Upper lobe of left lung (tissue), 6 donors: ENCODE data around the gene COTL1. TPM values are rescaled to one million over a fixed set of nuclear protein-coding genes. Genes with fewer than 3 reads are reported as not detected.

Experiments
- ATAC-seq, 2 donors: fragments of 200-7000 bp; cut with Tn5 transposase; one replicate each; pipeline ENCODE4 v1.9.1; 2022; ENCODE audit warnings: mild to moderate bottlenecking in 2 of 2, moderate library complexity in 2 of 2; ENCODE audit not compliant: low FRiP score in 2 of 2
- DNase-seq, 2 donors: peaks; one replicate each; pipeline ENCODE4 v3.0.0-alpha.2; 2019 to 2020
- H3K27ac ChIP-seq, 4 donors: fragments of 200-600 bp; sonication (generic); one replicate each; pipeline ENCODE4 v1.5.1; 2016 to 2019
- H3K27me3 ChIP-seq, 4 donors: fragments of 200-600 bp; sonication (generic); one replicate each; pipeline ENCODE4 v1.5.1; 2017 to 2019
- H3K36me3 ChIP-seq, 4 donors: fragments of 200-600 bp; sonication (generic); one replicate each; pipeline ENCODE4 v1.5.1; 2016 to 2019
- H3K4me1 ChIP-seq, 4 donors: fragments of 200-600 bp; sonication (generic); one replicate each; pipeline ENCODE4 v1.5.1; 2018 to 2019
- H3K4me3 ChIP-seq, 4 donors: fragments of 200-600 bp; sonication (generic); one replicate each; pipeline ENCODE4 v1.5.1; 2017 to 2019; ENCODE audit warnings: mild to moderate bottlenecking in 2 of 4, moderate library complexity in 1 of 4
- H3K9me3 ChIP-seq, 4 donors: fragments of 200-600 bp; sonication (generic); one replicate each; pipeline ENCODE4 v1.5.1; 2018 to 2019
- EP300 ChIP-seq, 4 donors: sonication (generic); formaldehyde crosslinking; IDR thresholded peaks; one replicate each; pipeline ENCODE4 v1.5.1; 2017; ENCODE audit warnings: antibody characterized with exemption in 4 of 4, control low read depth in 2 of 4
- POLR2A ChIP-seq, 4 donors: fragments of 450-650 bp; IDR thresholded peaks; one replicate each; pipeline ENCODE4 v1.5.1; 2016 to 2017; ENCODE audit warnings: antibody characterized with exemption in 4 of 4, mild to moderate bottlenecking in 2 of 4
- POLR2AphosphoS5 ChIP-seq, 2 donors: sonication (generic); formaldehyde crosslinking; IDR thresholded peaks; one replicate each; pipeline ENCODE4 v1.5.1; 2017; ENCODE audit warnings: antibody characterized with exemption in 2 of 2
- WGBS, 2 donors: methylation state at CpG; one replicate each; pipeline ENCODE4 v1.1.5; 2017 to 2018; 5-methylcytosine and 5-hydroxymethylcytosine counted together
- total RNA-seq, 6 donors: library from RNA; depleted of rRNA in 4 of 6; stranded (reverse); fragments of >200 nt in 4 of 6; gene quantifications; one replicate each; pipeline versions ENCODE4 v1.1.0 to v1.2.1, GENCODE V29; 2016 to 2021
- TF ChIP-seq, protein P1 (sequence below), 6 experiments: fragments of 450-650 bp in 4 of 6; fragments of 200-600 bp in 2 of 6; sonication (generic) in 2 of 6; IDR thresholded peaks; one replicate each; pipeline ENCODE4 v1.5.1; 2016 to 2019; ENCODE audit warnings: antibody characterized with exemption in 6 of 6
- donor health status: DM: no; HTN: no; CAD: no; lungs with moderate emphysema.
- donor health status: DM: no; HTN: yes; CAD: no; lungs with severe emphysema.

The COTL1 gene
- total RNA-seq, 6 donors from 2014 or later = 31.6 to 256 (median 75.6) TPM

DNA sequence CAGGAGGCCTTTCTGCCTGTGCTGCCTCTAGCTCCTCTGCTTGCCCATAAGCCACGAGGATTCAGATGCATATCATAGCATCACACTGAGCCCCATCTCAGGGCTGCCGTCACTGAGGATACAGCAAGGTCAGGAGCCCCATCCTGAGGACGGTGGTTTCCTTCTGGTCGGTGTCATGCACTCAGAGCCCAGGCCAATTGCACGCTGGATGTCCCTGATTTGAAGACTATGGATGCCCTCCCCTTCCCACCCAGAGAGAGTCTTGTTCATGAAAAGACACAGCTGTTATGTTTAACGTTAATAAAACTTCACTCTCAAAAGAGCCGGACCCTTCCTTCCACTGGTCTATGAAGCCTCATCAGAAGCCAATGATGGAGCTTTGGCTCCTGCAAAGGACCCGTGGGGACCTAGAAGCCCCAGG lies 19.9 kb downstream of the COTL1 start:
- Histone ChIP-seq H3K4me1 (peaks cover 48 to 74% (median 63%) of the 10 kb centered on the region in 4 donors), H3K27ac (peak overlapping the region; percentile 80 to 92 (median 86)), H3K4me3 (no peak overlapping the region), H3K9me3 (no peaks in the 10 kb centered on the region), H3K36me3 (no peaks in the 10 kb centered on the region), H3K27me3 (no peaks in the 10 kb centered on the region)
- ATAC-seq = no peak
- no peak for TF ChIP-seq EP300 (IDR thresholded peaks at IDR 0.05)
- no peak for TF ChIP-seq POLR2AphosphoS5 (IDR thresholded peaks at IDR 0.05)
- TF ChIP-seq, protein P1, sequence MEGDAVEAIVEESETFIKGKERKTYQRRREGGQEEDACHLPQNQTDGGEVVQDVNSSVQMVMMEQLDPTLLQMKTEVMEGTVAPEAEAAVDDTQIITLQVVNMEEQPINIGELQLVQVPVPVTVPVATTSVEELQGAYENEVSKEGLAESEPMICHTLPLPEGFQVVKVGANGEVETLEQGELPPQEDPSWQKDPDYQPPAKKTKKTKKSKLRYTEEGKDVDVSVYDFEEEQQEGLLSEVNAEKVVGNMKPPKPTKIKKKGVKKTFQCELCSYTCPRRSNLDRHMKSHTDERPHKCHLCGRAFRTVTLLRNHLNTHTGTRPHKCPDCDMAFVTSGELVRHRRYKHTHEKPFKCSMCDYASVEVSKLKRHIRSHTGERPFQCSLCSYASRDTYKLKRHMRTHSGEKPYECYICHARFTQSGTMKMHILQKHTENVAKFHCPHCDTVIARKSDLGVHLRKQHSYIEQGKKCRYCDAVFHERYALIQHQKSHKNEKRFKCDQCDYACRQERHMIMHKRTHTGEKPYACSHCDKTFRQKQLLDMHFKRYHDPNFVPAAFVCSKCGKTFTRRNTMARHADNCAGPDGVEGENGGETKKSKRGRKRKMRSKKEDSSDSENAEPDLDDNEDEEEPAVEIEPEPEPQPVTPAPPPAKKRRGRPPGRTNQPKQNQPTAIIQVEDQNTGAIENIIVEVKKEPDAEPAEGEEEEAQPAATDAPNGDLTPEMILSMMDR (IDR thresholded peaks at IDR 0.05) = no peak
- no peak for TF ChIP-seq POLR2A (IDR thresholded peaks at IDR 0.05)
- 53 to 65% methylated on average over 2 to 7 of the region's 8 CpGs for WGBS, 2 donors
- no peak for DNase-seq

DNA sequence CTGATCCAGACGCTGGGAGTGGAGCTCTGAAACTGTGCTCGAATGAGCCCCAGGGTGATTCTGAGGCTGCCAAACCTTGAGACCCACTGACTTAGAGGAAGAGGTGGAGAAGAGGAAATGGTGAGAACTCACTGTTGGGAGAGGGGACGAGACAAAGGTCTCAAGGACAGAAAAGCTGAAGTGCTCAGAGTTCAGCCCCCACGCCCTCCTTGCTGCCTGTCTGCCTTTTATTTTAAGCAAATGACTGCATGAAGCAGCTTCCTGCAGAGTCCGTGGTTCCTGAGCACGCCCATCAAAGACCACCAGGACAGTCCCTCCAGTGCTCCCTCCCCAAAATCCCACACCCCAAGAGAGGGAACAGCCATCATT lies 20.4 kb downstream of the COTL1 start:
- Histone ChIP-seq H3K36me3 (no peaks in the 10 kb centered on the region), H3K27ac (peak overlapping the region; percentile 80 to 92 (median 86)), H3K27me3 (no peaks in the 10 kb centered on the region), H3K4me3 (no peak overlapping the region), H3K4me1 (peaks cover 48 to 69% (median 59%) of the 10 kb centered on the region in 4 donors), H3K9me3 (no peaks in the 10 kb centered on the region)
- 33 to 47% methylated on average over 3 to 6 of the region's 6 CpGs for WGBS, 2 donors
- ATAC-seq = peak in 1 of 2 donors; percentile 28
- TF ChIP-seq, protein P1 (IDR thresholded peaks at IDR 0.05) = no peak
- peak in 1 of 4 donors; percentile 24 for TF ChIP-seq POLR2A (IDR thresholded peaks at IDR 0.05)
- no peak for TF ChIP-seq EP300 (IDR thresholded peaks at IDR 0.05)
- peak in 1 of 2 donors; percentile 59 for DNase-seq

DNA sequence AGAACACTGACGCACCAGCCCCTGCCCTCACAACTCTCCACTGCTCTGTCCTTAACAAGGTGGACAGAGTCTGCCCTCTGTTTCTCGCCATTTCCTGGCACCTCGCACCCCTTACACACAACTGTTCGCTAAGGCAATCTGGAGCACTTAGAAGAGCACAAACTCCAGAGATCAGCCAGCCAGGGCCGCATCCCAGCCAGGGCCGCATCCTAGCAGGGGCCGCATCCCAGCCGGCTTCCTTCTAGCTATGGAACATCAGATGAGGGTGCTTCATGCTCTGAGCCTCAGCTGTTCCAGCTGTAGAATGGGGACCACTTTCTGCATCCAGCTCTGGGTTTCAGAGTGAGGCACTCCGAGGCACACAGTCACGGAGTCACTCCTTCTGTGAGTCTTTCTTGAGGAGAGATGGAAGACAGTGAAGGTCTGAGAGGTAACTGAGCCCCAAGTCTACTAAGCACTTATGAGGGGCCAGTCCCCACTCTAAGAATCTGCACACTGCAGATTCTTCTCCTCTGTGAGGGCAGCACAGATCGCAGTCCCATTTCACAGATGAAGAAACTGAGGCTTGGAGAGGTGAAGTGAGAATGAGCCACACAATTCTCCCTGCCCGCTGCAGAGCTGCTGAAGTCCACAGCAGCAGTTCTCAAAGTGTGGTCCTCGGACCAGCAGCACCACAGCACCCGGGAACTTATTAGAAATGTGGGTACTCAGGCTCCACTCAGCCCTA lies 20.9 kb downstream of the COTL1 start:
- peak overlapping the region; percentile 80 to 92 (median 86) for H3K27ac ChIP-seq
- no peak overlapping the region for H3K4me3 ChIP-seq
- H3K4me1 ChIP-seq = peaks cover 45 to 64% (median 54%) of the 10 kb centered on the region in 4 donors
- no peaks in the 10 kb centered on the region for H3K36me3 ChIP-seq
- no peak for ATAC-seq
- WGBS, 2 donors = 86 to 98% methylated on average over 11 to 14 of the region's 14 CpGs
- H3K9me3 ChIP-seq = no peaks in the 10 kb centered on the region
- no peaks in the 10 kb centered on the region for H3K27me3 ChIP-seq
- no peak for TF ChIP-seq POLR2AphosphoS5 (IDR thresholded peaks at IDR 0.05)
- TF ChIP-seq, protein P1 (IDR thresholded peaks at IDR 0.05) = no peak
- TF ChIP-seq EP300 (IDR thresholded peaks at IDR 0.05) = no peak
- no peak for TF ChIP-seq POLR2A (IDR thresholded peaks at IDR 0.05)
- DNase-seq = no peak

DNA sequence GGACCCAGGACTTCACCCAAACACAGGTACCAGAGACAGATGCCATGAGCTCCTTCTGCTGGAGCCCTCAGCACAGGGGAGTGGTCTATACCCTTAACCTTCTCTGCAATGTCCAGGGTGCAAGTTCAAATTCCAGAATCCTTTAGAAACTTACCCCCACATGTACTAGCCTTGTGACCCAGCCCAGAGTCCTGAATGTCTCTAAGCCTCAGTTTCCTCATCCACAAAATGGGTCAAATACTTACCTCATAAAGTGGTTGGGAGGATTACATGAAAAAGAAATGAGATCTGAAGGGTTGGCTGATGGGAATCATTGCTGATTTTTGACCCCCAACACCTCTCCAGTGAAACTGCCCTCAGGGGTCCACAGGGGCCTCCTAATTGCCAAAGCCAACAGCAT lies 21.7 kb downstream of the COTL1 start:
- Histone ChIP-seq H3K27me3 (no peaks in the 10 kb centered on the region), H3K9me3 (no peaks in the 10 kb centered on the region), H3K36me3 (no peaks in the 10 kb centered on the region), H3K4me1 (peaks cover 38 to 57% (median 50%) of the 10 kb centered on the region in 4 donors), H3K27ac (peak overlapping the region in 2 of 4 donors; percentile 84 to 90), H3K4me3 (no peak overlapping the region)
- no peak for DNase-seq
- ATAC-seq = no peak
- no peak for TF ChIP-seq POLR2AphosphoS5 (IDR thresholded peaks at IDR 0.05)
- TF ChIP-seq, protein P1 (IDR thresholded peaks at IDR 0.05) = no peak
- no peak for TF ChIP-seq POLR2A (IDR thresholded peaks at IDR 0.05)
- TF ChIP-seq EP300 (IDR thresholded peaks at IDR 0.05) = no peak
